IMR-90 (cell line): ENCODE results near the gene ERMAP. TPM values are rescaled to one million over a fixed set of nuclear protein-coding genes. Genes with fewer than 3 reads are reported as not detected.

ENCODE experiments used
- ATAC-seq: fragments of 200-7000 bp; cut with Tn5 transposase; 2 replicates; pipeline ENCODE4 v1.9.1; 2020; ENCODE audit warnings: low read depth, mild to moderate bottlenecking, moderate library complexity
- BruUV-seq: library from RNA; stranded (reverse); fragments of 400-500 nt; replicated peaks from 2 replicates; lab custom pipeline; 2021; lab: Mats Ljungman, UMichigan
- CTCF ChIA-PET: fragments of 300-600 bp; formaldehyde crosslinking; extraction: SDS; loops from one replicate; lab custom pipeline; 2021; ENCODE audit warnings: antibody characterized with exemption; lab: Yijun Ruan, JAX
- POLR2A ChIA-PET: fragments of 300-600 bp; sonication (Branson Sonifier 250); formaldehyde crosslinking; loops from one replicate; lab custom pipeline; 2022; ENCODE audit warnings: antibody characterized with exemption; ENCODE audit not compliant: unreplicated experiment; lab: Charles Lee
- DNase-seq: peaks from one replicate; pipeline ENCODE4 v3.0.0; 2013
- H2AFZ ChIP-seq: replicated peaks from 2 replicates; pipeline ENCODE3; 2013; ENCODE audit warnings: low read length, mild to moderate bottlenecking; ENCODE audit not compliant: poor library complexity
- H2AK5ac ChIP-seq: 2 replicates; pipeline ENCODE4 v1.6.1; 2013; ENCODE audit warnings: low read depth, low read length, inconsistent platforms
- H2AK9ac ChIP-seq: replicated peaks from 2 replicates; pipeline ENCODE3; 2013; ENCODE audit warnings: mild to moderate bottlenecking, low read depth, low read length, moderate library complexity; ENCODE audit not compliant: poor library complexity
- H2BK120ac ChIP-seq: 2 replicates; pipeline ENCODE4 v1.6.1; 2013; ENCODE audit warnings: low read depth, low read length, inconsistent platforms
- H2BK15ac ChIP-seq: 3 replicates; pipeline ENCODE4 v1.6.1; 2013; ENCODE audit warnings: low read depth, low read length, inconsistent platforms
- H2BK20ac ChIP-seq: 2 replicates; pipeline ENCODE4 v1.6.1; 2013; ENCODE audit warnings: low read depth, mild to moderate bottlenecking, inconsistent platforms, low read length, moderate library complexity
- H2BK5ac ChIP-seq: 2 replicates; pipeline ENCODE4 v1.6.1; 2013; ENCODE audit warnings: mild to moderate bottlenecking, low read depth, low read length, inconsistent platforms; ENCODE audit not compliant: poor library complexity, severe bottlenecking
- H3K14ac ChIP-seq: replicated peaks from 2 replicates; pipeline ENCODE4 v1.6.1; 2013; ENCODE audit warnings: low read depth, low read length, inconsistent platforms
- H3K18ac ChIP-seq: 2 replicates; pipeline ENCODE4 v1.6.1; 2013; ENCODE audit warnings: low read depth, low read length, control low read depth
- H3K23ac ChIP-seq: 2 replicates; pipeline ENCODE4 v1.6.1; 2013; ENCODE audit warnings: low read depth, low read length, inconsistent platforms
- H3K27ac ChIP-seq: 2 replicates; pipeline ENCODE4 v1.5.1; 2013; ENCODE audit warnings: mild to moderate bottlenecking, control low read depth, low read length; ENCODE audit not compliant: insufficient read depth
- H3K27me3 ChIP-seq: 2 replicates; pipeline ENCODE4 v1.6.1; 2013; ENCODE audit warnings: low read length; ENCODE audit not compliant: control insufficient read depth, insufficient read depth
- H3K36me3 ChIP-seq: 2 replicates; pipeline ENCODE4 v1.6.1; 2013; ENCODE audit warnings: low read length, mixed read lengths; ENCODE audit not compliant: control insufficient read depth, insufficient read depth
- H3K4ac ChIP-seq: 2 replicates; pipeline ENCODE4 v1.6.1; 2013; ENCODE audit warnings: low read depth, low read length, inconsistent platforms
- H3K4me1 ChIP-seq: 2 replicates; pipeline ENCODE4 v1.6.1; 2013; ENCODE audit warnings: low read length, mixed read lengths; ENCODE audit not compliant: control insufficient read depth, insufficient read depth
- H3K4me2 ChIP-seq: 2 replicates; pipeline ENCODE4 v1.6.1; 2013; ENCODE audit warnings: low read depth, mild to moderate bottlenecking, control low read depth, low read length, moderate library complexity
- H3K4me3 ChIP-seq: 2 replicates; pipeline ENCODE4 v1.5.1; 2013; ENCODE audit warnings: low read depth, mild to moderate bottlenecking, control low read depth, low read length, moderate library complexity; ENCODE audit not compliant: insufficient read depth
- H3K56ac ChIP-seq: 2 replicates; pipeline ENCODE4 v1.6.1; 2013; ENCODE audit warnings: low read length, inconsistent platforms; ENCODE audit not compliant: insufficient read depth; ENCODE audit errors: extremely low read depth
- H3K79me1 ChIP-seq, 2 experiments: 2 replicates each; pipeline ENCODE4 v1.6.1; 2013; ENCODE audit warnings: low read length in 2 of 2, inconsistent platforms in 1 of 2, low read depth in 1 of 2
- H3K9ac ChIP-seq: 2 replicates; pipeline ENCODE4 v1.6.1; 2013; ENCODE audit warnings: low read depth, low read length, control low read depth
- H3K9me1 ChIP-seq: 2 replicates; pipeline ENCODE4 v1.6.1; 2013; ENCODE audit warnings: low read length, inconsistent platforms; ENCODE audit not compliant: insufficient read depth
- H3K9me3 ChIP-seq: 2 replicates; pipeline ENCODE4 v1.6.1; 2013; ENCODE audit warnings: low read length; ENCODE audit not compliant: control insufficient read depth, insufficient read depth
- H4K20me1 ChIP-seq: 2 replicates; pipeline ENCODE4 v1.6.1; 2013; ENCODE audit warnings: low read length, inconsistent platforms; ENCODE audit not compliant: insufficient read depth
- H4K5ac ChIP-seq: 2 replicates; pipeline ENCODE4 v1.6.1; 2013; ENCODE audit warnings: mild to moderate bottlenecking, low read depth, low read length, control low read depth
- H4K8ac ChIP-seq, 2 experiments: 2 replicates each; pipeline ENCODE4 v1.6.1; 2013; ENCODE audit warnings: low read depth in 2 of 2, low read length in 2 of 2, control low read depth in 1 of 2, inconsistent platforms in 1 of 2
- H4K91ac ChIP-seq: 2 replicates; pipeline ENCODE4 v1.6.1; 2013; ENCODE audit warnings: low read depth, low read length, inconsistent platforms; ENCODE audit not compliant: insufficient read depth
- CEBPB ChIP-seq: IDR thresholded peaks from 2 replicates; pipeline ENCODE4 v1.6.1; 2012; ENCODE audit warnings: low read depth, low read length, improper control_type of control experiment
- FOS ChIP-seq: fragments of 150-350 bp; IDR thresholded peaks from 2 replicates; pipeline ENCODE4 v1.6.1; 2016; ENCODE audit warnings: low read depth, low read length
- MAFK ChIP-seq: IDR thresholded peaks from 2 replicates; pipeline ENCODE4 v1.6.1; 2012; ENCODE audit warnings: low read depth, low read length, improper control_type of control experiment
- MXI1 ChIP-seq: IDR thresholded peaks from 2 replicates; pipeline ENCODE4 v1.6.1; 2012; ENCODE audit warnings: low read depth, mild to moderate bottlenecking, low read length, moderate library complexity, borderline replicate concordance
- NFE2L2 ChIP-seq: fragments of 150-350 bp; IDR thresholded peaks from 2 replicates; pipeline ENCODE4 v1.6.1; 2016; ENCODE audit warnings: low read depth, mild to moderate bottlenecking, low read length
- POLR2A ChIP-seq: IDR thresholded peaks from 2 replicates; pipeline ENCODE4 v1.6.1; 2012; ENCODE audit warnings: mild to moderate bottlenecking, low read depth, low read length
- RCOR1 ChIP-seq: IDR thresholded peaks from 2 replicates; pipeline ENCODE4 v1.6.1; 2012; ENCODE audit warnings: mild to moderate bottlenecking, low read length, improper control_type of control experiment; ENCODE audit not compliant: insufficient replicate concordance
- RFX5 ChIP-seq: IDR thresholded peaks from 2 replicates; pipeline ENCODE4 v1.8.0; 2012; ENCODE audit warnings: low read depth, mild to moderate bottlenecking, low read length, moderate library complexity
- WGBS, 2 experiments: methylation state at CpG; one replicate each; pipeline versions ENCODE4 v1.1.5 to v1.1.7; 2013; ENCODE audit warnings: missing lambda C conversion rate in 2 of 2; ENCODE audit not compliant: insufficient read length in 1 of 2; ENCODE audit errors: extremely low coverage in 2 of 2; 5-methylcytosine and 5-hydroxymethylcytosine counted together
- dilution Hi-C: fragments of 300-500 bp; cut with HindIII; formaldehyde crosslinking; loops from one replicate; pipeline ENCODE4 v1.14.3; 2018; ENCODE audit warnings: low sequenced_read_pairs; ENCODE audit not compliant: unreplicated experiment
- in situ Hi-C: fragments of 300-500 bp; cut with MboI; formaldehyde crosslinking; loops from 3 replicates; pipeline ENCODE4 v1.14.3; 2019; ENCODE audit warnings: low sequenced_read_pairs, inconsistent platforms, mixed read lengths
- intact Hi-C: fragments of 100-400 bp; cut with micrococcal nuclease; formaldehyde crosslinking; loops from 2 replicates; pipeline ENCODE4 v1.10.0; 2022
- polyA plus RNA-seq, 3 experiments: library from polyadenylated mRNA; depleted of rRNA; stranded (reverse); fragments of >200 nt; gene quantifications; 2 replicates each; pipeline ENCODE4 v1.2.3, GENCODE V29; 2012; ENCODE audit warnings: low replicate concordance in 1 of 3
- total RNA-seq: library from RNA; depleted of rRNA; stranded (reverse); fragments of >200 nt; gene quantifications from 2 replicates; pipeline ENCODE4 v1.2.3, GENCODE V29; 2012
- TF ChIP-seq, protein P1 (sequence below): fragments of 150-350 bp; IDR thresholded peaks from 2 replicates; pipeline ENCODE4 v1.6.1; 2016; ENCODE audit warnings: low read depth, mild to moderate bottlenecking, low read length, moderate library complexity, borderline replicate concordance
- TF ChIP-seq, protein P2 (sequence below): conservative IDR thresholded peaks from 2 replicates; pipeline ENCODE4 v1.5.1; 2012; ENCODE audit warnings: mild to moderate bottlenecking, low read depth, low read length, improper control_type of control experiment

The ERMAP gene
- total and polyA plus RNA-seq, 2 of the 4 experiments (the other 2 are of a cell fraction), result 5.0 to 7.2 TPM

DNA sequence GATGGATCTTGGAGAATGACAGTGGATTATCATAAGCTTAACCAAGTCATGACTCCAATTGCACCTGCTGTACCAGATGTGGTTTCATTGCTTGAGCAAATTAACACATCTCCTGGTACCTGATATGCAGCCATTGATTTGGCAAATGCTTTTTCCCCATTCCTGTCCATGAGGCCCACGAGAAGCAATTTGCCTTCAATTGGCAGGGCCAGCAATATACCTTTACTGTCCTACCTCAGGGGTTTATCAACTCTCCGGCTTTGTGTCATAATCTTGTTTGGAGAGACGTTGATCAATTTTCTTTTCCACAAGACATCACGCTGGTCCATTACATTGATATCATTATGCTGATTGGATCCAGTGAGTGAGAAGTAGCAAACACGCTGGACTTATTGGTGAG is 49.6 kb downstream of the ERMAP start:
- no TSS peak for BruUV-seq
- Histone ChIP-seq H3K4ac (no peak overlapping the region), H4K5ac (no peak overlapping the region), H4K20me1 (no peaks in the 10 kb centered on the region), H4K8ac (no peak overlapping the region), H2AK9ac (no peak overlapping the region), H4K91ac (no peak overlapping the region), H3K4me1 (no peaks in the 10 kb centered on the region), H3K18ac (no peak overlapping the region), H3K27me3 (peaks cover 4% of the 10 kb centered on the region), H3K79me1 (no peaks in the 10 kb centered on the region), H3K56ac (no peak overlapping the region), H3K27ac (no peak overlapping the region), H2BK15ac (no peak overlapping the region), H3K4me3 (no peak overlapping the region), H3K23ac (no peak overlapping the region), H3K4me2 (no peak overlapping the region), H3K9me3 (no peaks in the 10 kb centered on the region), H2AK5ac (no peak overlapping the region), H2BK5ac (no peak overlapping the region), H2AFZ (no peak overlapping the region), H2BK120ac (no peak overlapping the region), H3K9ac (no peak overlapping the region), H3K9me1 (no peaks in the 10 kb centered on the region), H3K14ac (no peak overlapping the region), H2BK20ac (no peak overlapping the region), H3K36me3 (no peaks in the 10 kb centered on the region)
- ChIA-PET CTCF (no interaction called here), POLR2A (no interaction called here)
- DNase-seq, result no peak
- ATAC-seq, result no peak
- in situ Hi-C loops (no loop called here), intact Hi-C loops (no loop called here), dilution Hi-C loops (no loop called here)
- no CpG with 5 or more reads among the region's 5 CpGs for WGBS, 2 experiments
- TF ChIP-seq POLR2A, result no peak
- no peak for TF ChIP-seq MXI1
- TF ChIP-seq FOS, result no peak
- no peak for TF ChIP-seq CEBPB
- TF ChIP-seq RFX5, result no peak
- TF ChIP-seq RCOR1, result no peak
- TF ChIP-seq, protein P1, sequence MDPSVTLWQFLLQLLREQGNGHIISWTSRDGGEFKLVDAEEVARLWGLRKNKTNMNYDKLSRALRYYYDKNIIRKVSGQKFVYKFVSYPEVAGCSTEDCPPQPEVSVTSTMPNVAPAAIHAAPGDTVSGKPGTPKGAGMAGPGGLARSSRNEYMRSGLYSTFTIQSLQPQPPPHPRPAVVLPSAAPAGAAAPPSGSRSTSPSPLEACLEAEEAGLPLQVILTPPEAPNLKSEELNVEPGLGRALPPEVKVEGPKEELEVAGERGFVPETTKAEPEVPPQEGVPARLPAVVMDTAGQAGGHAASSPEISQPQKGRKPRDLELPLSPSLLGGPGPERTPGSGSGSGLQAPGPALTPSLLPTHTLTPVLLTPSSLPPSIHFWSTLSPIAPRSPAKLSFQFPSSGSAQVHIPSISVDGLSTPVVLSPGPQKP, result no peak
- no peak for TF ChIP-seq MAFK
- TF ChIP-seq, protein P2, sequence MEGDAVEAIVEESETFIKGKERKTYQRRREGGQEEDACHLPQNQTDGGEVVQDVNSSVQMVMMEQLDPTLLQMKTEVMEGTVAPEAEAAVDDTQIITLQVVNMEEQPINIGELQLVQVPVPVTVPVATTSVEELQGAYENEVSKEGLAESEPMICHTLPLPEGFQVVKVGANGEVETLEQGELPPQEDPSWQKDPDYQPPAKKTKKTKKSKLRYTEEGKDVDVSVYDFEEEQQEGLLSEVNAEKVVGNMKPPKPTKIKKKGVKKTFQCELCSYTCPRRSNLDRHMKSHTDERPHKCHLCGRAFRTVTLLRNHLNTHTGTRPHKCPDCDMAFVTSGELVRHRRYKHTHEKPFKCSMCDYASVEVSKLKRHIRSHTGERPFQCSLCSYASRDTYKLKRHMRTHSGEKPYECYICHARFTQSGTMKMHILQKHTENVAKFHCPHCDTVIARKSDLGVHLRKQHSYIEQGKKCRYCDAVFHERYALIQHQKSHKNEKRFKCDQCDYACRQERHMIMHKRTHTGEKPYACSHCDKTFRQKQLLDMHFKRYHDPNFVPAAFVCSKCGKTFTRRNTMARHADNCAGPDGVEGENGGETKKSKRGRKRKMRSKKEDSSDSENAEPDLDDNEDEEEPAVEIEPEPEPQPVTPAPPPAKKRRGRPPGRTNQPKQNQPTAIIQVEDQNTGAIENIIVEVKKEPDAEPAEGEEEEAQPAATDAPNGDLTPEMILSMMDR, result no peak
- TF ChIP-seq NFE2L2, result no peak
